Measurements from ENCODE around the gene FSCN2.
"Not testable (repeated sequence)": the region's sequence is repeated elsewhere in the genome, so short reads cannot be mapped to it uniquely, and the experiment has no call there.

Gene FSCN2

DNA sequence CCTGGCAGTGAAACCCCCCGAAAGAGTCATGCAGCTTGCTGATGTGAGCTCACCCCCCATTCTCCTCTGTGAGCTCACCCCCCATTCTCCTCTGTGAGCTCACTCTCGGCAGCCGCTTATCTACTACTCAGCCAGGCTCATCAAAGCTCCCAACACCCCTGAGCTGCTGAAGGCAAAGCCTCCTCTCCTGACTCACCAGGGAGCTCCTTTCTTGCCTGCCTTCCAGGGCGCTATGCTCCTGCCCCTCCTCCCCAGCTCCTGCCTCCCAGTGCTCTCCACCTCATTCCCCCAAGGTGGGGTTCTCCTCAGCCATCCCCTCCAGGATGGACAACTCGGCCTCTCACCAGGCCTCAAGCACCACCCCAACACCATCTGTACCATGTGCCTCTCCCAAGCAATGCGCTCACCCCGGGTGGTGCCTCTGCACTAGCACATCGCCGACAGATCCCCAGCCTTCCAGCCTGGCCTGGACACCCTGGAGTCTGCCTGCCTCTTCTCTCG, 51.7 kb downstream of the FSCN2 start:
- no peak for DNase-seq

GRCh38 chr17:81580481-81580880, 52.3 kb downstream of the FSCN2 start:
- no peak for DNase-seq

DNA sequence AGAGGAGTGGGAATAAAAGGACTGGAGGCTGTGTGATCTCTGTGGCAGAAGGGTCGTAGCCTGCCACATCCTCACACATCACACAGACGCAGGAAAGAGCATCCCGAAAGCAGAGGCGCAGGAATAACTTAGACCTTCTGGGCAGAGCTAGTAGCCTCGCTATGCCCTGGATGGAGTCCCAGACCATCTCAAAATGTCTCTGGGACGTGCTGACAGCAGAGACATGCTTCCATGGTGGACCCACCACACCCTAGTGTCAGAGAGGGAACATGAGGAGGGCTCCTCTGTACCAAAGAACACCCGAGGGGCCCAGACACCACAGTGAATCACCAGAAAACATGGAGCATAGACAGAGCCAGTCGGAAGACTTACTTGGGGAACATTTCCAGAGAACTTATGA, 53.6 kb downstream of the FSCN2 start:
- DNase-seq = no peak

GRCh38 chr17:81582341-81582740, 54.2 kb downstream of the FSCN2 start:
- no peak for DNase-seq

DNA sequence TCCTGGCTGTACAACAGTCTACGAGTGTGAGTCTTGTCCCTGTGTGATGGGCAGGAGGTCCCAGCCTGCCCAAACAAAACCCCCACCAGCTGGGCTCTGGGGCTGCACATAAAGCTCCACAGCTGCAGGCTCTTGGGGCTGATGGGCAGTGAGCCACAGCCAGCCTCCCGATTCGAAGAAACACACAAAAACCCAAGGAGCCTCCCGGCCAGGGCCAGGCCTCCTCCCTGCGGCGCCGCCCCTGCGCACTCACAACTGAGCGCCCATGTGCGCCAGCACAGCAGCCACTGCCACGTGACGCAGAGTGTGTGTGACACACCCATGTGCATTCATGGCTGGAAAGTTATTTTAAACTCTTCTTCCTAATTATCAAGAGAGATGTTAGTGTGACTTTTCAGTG, 54.6 kb downstream of the FSCN2 start:
- no peak for DNase-seq

- no peak for DNase-seq
Observed at GRCh38 chr17:81583589-81584342, 55.6 kb downstream of the FSCN2 start.

GRCh38 chr17:81584771-81585170, 56.6 kb downstream of the FSCN2 start:
- DNase-seq = not testable (repeated sequence)

DNA sequence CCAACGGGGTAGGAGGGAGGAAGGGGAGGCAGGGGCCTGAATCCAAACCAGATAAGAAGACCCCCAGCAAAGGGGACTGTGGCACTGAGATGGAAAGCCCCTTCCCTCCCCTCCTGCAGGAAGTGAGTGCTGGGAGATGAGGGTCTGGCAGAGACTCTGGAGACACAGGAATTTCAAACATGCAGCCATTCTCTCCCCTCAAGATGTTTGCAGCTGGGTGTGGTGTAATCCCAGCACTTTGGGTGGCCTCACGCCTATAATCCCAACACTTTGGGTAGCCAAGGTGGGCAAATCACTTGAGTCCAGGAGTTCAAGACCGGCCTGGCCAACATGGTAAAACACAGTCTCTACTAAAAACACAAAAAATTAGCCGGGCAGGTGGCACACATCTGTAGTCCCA, 57.9 kb downstream of the FSCN2 start:
- no peak for DNase-seq

Data from CD4-positive, alpha-beta T cell treated with Interferon alpha-2 for 1 hour (primary cell).